Limb (tissue), 2 donors: ENCODE results near the gene ANKRD24.
"Not testable (repeated sequence)": the region's sequence is repeated elsewhere in the genome, so short reads cannot be mapped to it uniquely, and the experiment has no call there.

Source experiments
- DNase-seq, 2 donors: peaks; one replicate each; pipeline ENCODE4 v3.0.0-alpha.2; 2016; ENCODE audit errors: extremely low spot score in 2 of 2

ANKRD24 gene

GRCh38 chr19:4267901-4268815 is 85.7 kb downstream of the ANKRD24 start:
- no peak for DNase-seq

- DNase-seq, result no peak
These were observed 86.4 kb downstream of the ANKRD24 start for GRCh38 chr19:4268816-4269430.

GRCh38 chr19:4272894-4273293 is 90.4 kb downstream of the ANKRD24 start:
- DNase-seq, result no peak

GRCh38 chr19:4274321-4274686 is 91.8 kb downstream of the ANKRD24 start:
- DNase-seq, result not testable (repeated sequence)
